GM12874 (cell line): ENCODE data around the gene DOCK1.

Experiments used
- TF ChIP-seq, protein P1 (sequence below): IDR thresholded peaks from 2 replicates; pipeline ENCODE4 v1.5.1; 2011; ENCODE audit warnings: low read depth, mild to moderate bottlenecking, control low read depth, low read length, moderate library complexity; ENCODE audit not compliant: insufficient read depth

DOCK1 gene

GRCh38 chr10:127027786-127028185 lies 122.6 kb downstream of the DOCK1 start:
- TF ChIP-seq, protein P1, sequence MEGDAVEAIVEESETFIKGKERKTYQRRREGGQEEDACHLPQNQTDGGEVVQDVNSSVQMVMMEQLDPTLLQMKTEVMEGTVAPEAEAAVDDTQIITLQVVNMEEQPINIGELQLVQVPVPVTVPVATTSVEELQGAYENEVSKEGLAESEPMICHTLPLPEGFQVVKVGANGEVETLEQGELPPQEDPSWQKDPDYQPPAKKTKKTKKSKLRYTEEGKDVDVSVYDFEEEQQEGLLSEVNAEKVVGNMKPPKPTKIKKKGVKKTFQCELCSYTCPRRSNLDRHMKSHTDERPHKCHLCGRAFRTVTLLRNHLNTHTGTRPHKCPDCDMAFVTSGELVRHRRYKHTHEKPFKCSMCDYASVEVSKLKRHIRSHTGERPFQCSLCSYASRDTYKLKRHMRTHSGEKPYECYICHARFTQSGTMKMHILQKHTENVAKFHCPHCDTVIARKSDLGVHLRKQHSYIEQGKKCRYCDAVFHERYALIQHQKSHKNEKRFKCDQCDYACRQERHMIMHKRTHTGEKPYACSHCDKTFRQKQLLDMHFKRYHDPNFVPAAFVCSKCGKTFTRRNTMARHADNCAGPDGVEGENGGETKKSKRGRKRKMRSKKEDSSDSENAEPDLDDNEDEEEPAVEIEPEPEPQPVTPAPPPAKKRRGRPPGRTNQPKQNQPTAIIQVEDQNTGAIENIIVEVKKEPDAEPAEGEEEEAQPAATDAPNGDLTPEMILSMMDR: no peak

DNA sequence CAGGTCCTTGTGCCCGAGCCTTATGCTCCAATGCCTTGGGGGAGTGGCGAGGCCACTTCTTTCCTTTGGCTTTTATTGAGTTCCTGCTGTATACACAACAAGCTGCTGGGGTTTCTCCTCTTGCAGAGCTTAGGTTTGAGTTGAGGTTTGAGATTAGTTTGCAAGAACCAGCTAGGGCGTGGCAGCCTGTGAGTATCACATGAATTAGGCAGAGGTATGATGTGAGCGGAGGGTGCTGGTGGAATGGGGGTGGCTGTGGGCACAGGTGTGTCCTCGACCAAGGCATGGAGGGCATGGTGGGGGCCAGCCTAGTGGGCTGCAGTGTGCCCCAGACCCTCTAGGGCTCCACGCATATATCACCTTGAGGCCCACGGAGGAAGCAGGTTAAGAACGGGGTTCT lies 123.3 kb downstream of the DOCK1 start:
- TF ChIP-seq, protein P1: no peak

- TF ChIP-seq, protein P1: no peak
Measured at GRCh38 chr10:127029061-127029460, 123.8 kb downstream of the DOCK1 start.

GRCh38 chr10:127033216-127034033 lies 128.2 kb downstream of the DOCK1 start:
- TF ChIP-seq, protein P1: no peak

- TF ChIP-seq, protein P1: no peak
Measured at GRCh38 chr10:127034034-127034633, 128.9 kb downstream of the DOCK1 start.

DNA sequence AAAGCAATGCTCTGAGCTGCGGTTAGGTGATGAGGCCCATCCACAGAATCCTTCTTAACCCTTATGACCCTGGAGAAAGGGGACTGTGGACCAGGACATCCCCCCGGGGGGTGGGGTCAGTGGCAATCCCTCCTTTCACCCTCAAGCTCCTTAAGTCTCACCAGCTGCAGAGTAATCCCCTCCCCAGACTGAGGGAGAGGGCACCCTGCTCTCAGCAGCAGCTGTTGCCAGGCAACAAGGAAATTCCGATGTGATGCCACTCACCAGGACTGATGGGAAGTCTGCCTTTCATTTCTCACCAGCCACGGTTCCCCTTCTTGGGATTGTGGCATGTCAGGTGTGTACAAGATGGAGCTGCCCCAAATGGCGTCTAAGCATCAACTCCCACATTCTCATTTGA lies 129.6 kb downstream of the DOCK1 start:
- TF ChIP-seq, protein P1: no peak

DNA sequence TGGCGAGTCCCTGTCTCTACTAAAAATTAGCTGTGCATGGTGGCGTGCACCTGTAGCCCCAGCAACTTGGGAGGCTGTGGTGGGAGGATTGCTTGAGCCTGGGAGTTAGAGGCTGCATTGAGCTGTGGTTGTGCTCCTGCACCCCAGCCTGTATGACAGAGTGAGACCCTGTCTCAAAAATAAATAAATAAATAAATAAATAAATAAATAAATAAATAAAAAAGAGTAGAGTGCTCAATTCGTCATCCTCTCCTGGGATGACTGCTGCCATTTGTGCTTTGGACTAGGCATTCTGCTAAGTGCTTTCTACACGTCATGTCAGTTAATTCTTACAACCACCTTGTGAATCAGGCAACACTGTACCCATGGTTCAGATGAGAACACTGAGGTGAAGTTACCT lies 130.6 kb downstream of the DOCK1 start:
- TF ChIP-seq, protein P1: no peak
